Measurements from ENCODE around the gene AGXT.

The AGXT gene

GRCh38 chr2:240918258-240919091 is 49.9 kb downstream of the AGXT start:
- H3K36me3 ChIP-seq (ENCODE audit: control insufficient read depth, low read depth, low read length) = no peaks in the 10 kb centered on the region
- no peak overlapping the region for H3K27ac ChIP-seq (ENCODE audit: low read length)
- H3K9ac ChIP-seq (ENCODE audit: low read length) = no peak overlapping the region
- no peak overlapping the region for H3K4me3 ChIP-seq (ENCODE audit: low read length)
- no peaks in the 10 kb centered on the region for H3K9me3 ChIP-seq (ENCODE audit: control insufficient read depth, low read depth, low read length)
- peaks cover 13% of the 10 kb centered on the region for H3K27me3 ChIP-seq (ENCODE audit: control insufficient read depth, insufficient read depth, low read length)
- H3K4me1 ChIP-seq (ENCODE audit: control insufficient read depth, low read depth, low read length) = peaks cover 3% of the 10 kb centered on the region

GRCh38 chr2:240919161-240919781 is 50.6 kb downstream of the AGXT start:
- peaks cover 13% of the 10 kb centered on the region for H3K27me3 ChIP-seq (ENCODE audit: control insufficient read depth, insufficient read depth, low read length)
- no peak overlapping the region for H3K27ac ChIP-seq (ENCODE audit: low read length)
- H3K4me3 ChIP-seq (ENCODE audit: low read length) = no peak overlapping the region
- no peak overlapping the region for H3K9ac ChIP-seq (ENCODE audit: low read length)
- peaks cover 3% of the 10 kb centered on the region for H3K4me1 ChIP-seq (ENCODE audit: control insufficient read depth, low read depth, low read length)
- no peaks in the 10 kb centered on the region for H3K36me3 ChIP-seq (ENCODE audit: control insufficient read depth, low read depth, low read length)
- H3K9me3 ChIP-seq (ENCODE audit: control insufficient read depth, low read depth, low read length) = no peaks in the 10 kb centered on the region

GRCh38 chr2:240919786-240920782 is 51.5 kb downstream of the AGXT start:
- H3K27me3 ChIP-seq (ENCODE audit: control insufficient read depth, insufficient read depth, low read length) = peaks cover 10% of the 10 kb centered on the region
- H3K27ac ChIP-seq (ENCODE audit: low read length) = no peak overlapping the region
- H3K9me3 ChIP-seq (ENCODE audit: control insufficient read depth, low read depth, low read length) = no peaks in the 10 kb centered on the region
- no peaks in the 10 kb centered on the region for H3K36me3 ChIP-seq (ENCODE audit: control insufficient read depth, low read depth, low read length)
- H3K9ac ChIP-seq (ENCODE audit: low read length) = no peak overlapping the region
- no peak overlapping the region for H3K4me3 ChIP-seq (ENCODE audit: low read length)
- peaks cover 3% of the 10 kb centered on the region for H3K4me1 ChIP-seq (ENCODE audit: control insufficient read depth, low read depth, low read length)

- Histone ChIP-seq H3K9me3 (ENCODE audit: control insufficient read depth, low read depth, low read length) (no peaks in the 10 kb centered on the region), H3K27me3 (ENCODE audit: control insufficient read depth, insufficient read depth, low read length) (peaks cover 3% of the 10 kb centered on the region), H3K27ac (ENCODE audit: low read length) (no peak overlapping the region), H3K4me1 (ENCODE audit: control insufficient read depth, low read depth, low read length) (peaks cover 3% of the 10 kb centered on the region), H3K9ac (ENCODE audit: low read length) (no peak overlapping the region), H3K36me3 (ENCODE audit: control insufficient read depth, low read depth, low read length) (no peaks in the 10 kb centered on the region), H3K4me3 (ENCODE audit: low read length) (no peak overlapping the region)
Observed at GRCh38 chr2:240920783-240921231, 52.2 kb downstream of the AGXT start.

GRCh38 chr2:240921311-240921994 is 52.8 kb downstream of the AGXT start:
- no peak overlapping the region for H3K27ac ChIP-seq (ENCODE audit: low read length)

GRCh38 chr2:240921995-240922244 is 53.3 kb downstream of the AGXT start:
- H3K27me3 ChIP-seq (ENCODE audit: control insufficient read depth, insufficient read depth, low read length) = no peaks in the 10 kb centered on the region
- no peak overlapping the region for H3K9ac ChIP-seq (ENCODE audit: low read length)
- H3K4me1 ChIP-seq (ENCODE audit: control insufficient read depth, low read depth, low read length) = peaks cover under 1% of the 10 kb centered on the region
- no peak overlapping the region for H3K4me3 ChIP-seq (ENCODE audit: low read length)
- no peaks in the 10 kb centered on the region for H3K36me3 ChIP-seq (ENCODE audit: control insufficient read depth, low read depth, low read length)
- no peak overlapping the region for H3K27ac ChIP-seq (ENCODE audit: low read length)
- no peaks in the 10 kb centered on the region for H3K9me3 ChIP-seq (ENCODE audit: control insufficient read depth, low read depth, low read length)

More at GRCh38 chr2:240921311-240921994, 52.8 kb downstream of the AGXT start:
- no peak overlapping the region for H3K4me3 ChIP-seq (ENCODE audit: low read length)
- no peaks in the 10 kb centered on the region for H3K27me3 ChIP-seq (ENCODE audit: control insufficient read depth, insufficient read depth, low read length)
- H3K9ac ChIP-seq (ENCODE audit: low read length) = no peak overlapping the region
- H3K36me3 ChIP-seq (ENCODE audit: control insufficient read depth, low read depth, low read length) = no peaks in the 10 kb centered on the region
- H3K4me1 ChIP-seq (ENCODE audit: control insufficient read depth, low read depth, low read length) = peaks cover 3% of the 10 kb centered on the region
- no peaks in the 10 kb centered on the region for H3K9me3 ChIP-seq (ENCODE audit: control insufficient read depth, low read depth, low read length)

GRCh38 chr2:240922245-240922981 is 53.8 kb downstream of the AGXT start:
- no peak overlapping the region for H3K9ac ChIP-seq (ENCODE audit: low read length)
- H3K27ac ChIP-seq (ENCODE audit: low read length) = no peak overlapping the region
- H3K27me3 ChIP-seq (ENCODE audit: control insufficient read depth, insufficient read depth, low read length) = no peaks in the 10 kb centered on the region
- H3K36me3 ChIP-seq (ENCODE audit: control insufficient read depth, low read depth, low read length) = no peaks in the 10 kb centered on the region
- H3K4me1 ChIP-seq (ENCODE audit: control insufficient read depth, low read depth, low read length) = no peaks in the 10 kb centered on the region
- no peak overlapping the region for H3K4me3 ChIP-seq (ENCODE audit: low read length)
- no peaks in the 10 kb centered on the region for H3K9me3 ChIP-seq (ENCODE audit: control insufficient read depth, low read depth, low read length)

GRCh38 chr2:240922982-240923537 is 54.4 kb downstream of the AGXT start:
- no peak overlapping the region for H3K27ac ChIP-seq (ENCODE audit: low read length)

GRCh38 chr2:240925191-240925567 is 56.6 kb downstream of the AGXT start:
- no peak overlapping the region for H3K9ac ChIP-seq (ENCODE audit: low read length)
- H3K4me1 ChIP-seq (ENCODE audit: control insufficient read depth, low read depth, low read length) = no peaks in the 10 kb centered on the region
- H3K27me3 ChIP-seq (ENCODE audit: control insufficient read depth, insufficient read depth, low read length) = no peaks in the 10 kb centered on the region
- H3K4me3 ChIP-seq (ENCODE audit: low read length) = no peak overlapping the region
- no peak overlapping the region for H3K27ac ChIP-seq (ENCODE audit: low read length)
- H3K9me3 ChIP-seq (ENCODE audit: control insufficient read depth, low read depth, low read length) = no peaks in the 10 kb centered on the region
- H3K36me3 ChIP-seq (ENCODE audit: control insufficient read depth, low read depth, low read length) = no peaks in the 10 kb centered on the region

More at GRCh38 chr2:240922982-240923537, 54.4 kb downstream of the AGXT start:
- Histone ChIP-seq H3K9me3 (ENCODE audit: control insufficient read depth, low read depth, low read length) (no peaks in the 10 kb centered on the region), H3K9ac (ENCODE audit: low read length) (no peak overlapping the region), H3K4me1 (ENCODE audit: control insufficient read depth, low read depth, low read length) (no peaks in the 10 kb centered on the region), H3K36me3 (ENCODE audit: control insufficient read depth, low read depth, low read length) (no peaks in the 10 kb centered on the region), H3K4me3 (ENCODE audit: low read length) (no peak overlapping the region), H3K27me3 (ENCODE audit: control insufficient read depth, insufficient read depth, low read length) (no peaks in the 10 kb centered on the region)

All from iPS-18a (cell line).